ENCODE results near the gene TSPAN3.
A peak's percentile ranks its signal among the peaks of the same experiment; 100 is the strongest.

The TSPAN3 gene

GRCh38 chr15:77033729-77034671 lies 36.9 kb downstream of the TSPAN3 start:
- DNase-seq (ENCODE audit: low read depth in 2 of 2): no peak

- no peak for DNase-seq (ENCODE audit: low read depth in 2 of 2)
These were observed 37.5 kb downstream of the TSPAN3 start for GRCh38 chr15:77033417-77033728.

GRCh38 chr15:77032647-77033416 lies 38.1 kb downstream of the TSPAN3 start:
- DNase-seq (ENCODE audit: low read depth in 2 of 2): no peak

GRCh38 chr15:77032052-77032646 lies 38.8 kb downstream of the TSPAN3 start:
- DNase-seq (ENCODE audit: low read depth in 2 of 2): no peak

DNA sequence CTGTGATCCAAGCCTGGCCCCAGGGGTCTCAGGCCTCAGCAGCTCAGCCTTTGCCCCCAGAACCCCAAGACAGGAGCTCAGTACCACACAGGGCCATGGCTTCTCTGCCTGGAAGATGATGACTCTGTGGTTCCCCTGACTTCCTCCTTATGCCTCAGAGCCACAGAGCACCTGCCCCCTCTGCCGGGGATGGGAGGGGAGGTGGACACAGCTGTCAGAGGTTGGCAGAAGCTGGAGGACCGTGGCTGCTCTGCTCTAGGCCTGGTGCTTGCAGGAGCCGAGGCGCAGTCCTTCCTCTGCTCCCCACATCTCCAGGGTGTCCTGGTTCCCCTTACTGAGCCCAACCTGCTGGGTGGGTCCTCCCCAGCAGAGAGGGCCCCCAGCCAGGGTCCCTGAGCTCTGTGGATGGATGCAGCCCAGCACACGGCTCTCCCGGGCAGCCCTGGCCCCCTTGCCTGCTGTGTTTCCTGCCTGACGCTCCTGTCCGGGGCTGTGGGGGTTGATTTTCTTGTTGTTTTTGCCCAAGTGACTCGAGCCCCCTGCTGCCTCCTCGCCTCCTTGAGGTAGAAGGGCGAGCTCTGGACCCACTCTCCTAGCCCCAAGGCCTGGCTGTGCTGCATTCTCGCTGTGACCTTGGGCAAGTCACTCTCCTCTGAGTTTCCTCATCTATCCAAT lies 39.4 kb downstream of the TSPAN3 start:
- no peak for DNase-seq (ENCODE audit: low read depth in 2 of 2)

DNA sequence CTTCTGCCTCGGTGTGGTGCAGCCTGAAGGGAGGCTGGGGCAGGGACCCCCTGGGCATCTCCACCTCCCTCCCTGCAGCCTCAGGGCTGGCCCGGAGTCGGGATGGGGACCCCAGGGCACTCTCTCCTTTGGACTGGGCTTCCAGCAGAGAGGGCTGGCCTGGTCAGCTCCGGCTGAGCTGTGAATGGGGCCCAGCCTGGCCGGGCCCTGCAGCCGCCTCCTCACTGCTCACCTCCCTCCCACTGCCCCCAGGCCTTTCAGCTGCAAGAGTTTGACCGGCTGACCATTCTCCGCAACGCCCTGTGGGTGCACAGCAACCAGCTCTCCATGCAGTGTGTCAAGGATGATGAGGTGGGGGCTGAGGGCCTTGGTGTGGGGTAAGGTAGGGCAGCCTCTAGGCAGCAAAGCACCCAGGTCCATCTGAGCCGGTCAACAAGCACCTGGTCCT lies 40.0 kb downstream of the TSPAN3 start:
- DNase-seq (ENCODE audit: low read depth in 2 of 2): no peak

GRCh38 chr15:77030048-77030927 lies 40.6 kb downstream of the TSPAN3 start:
- DNase-seq (ENCODE audit: low read depth in 2 of 2): no peak

DNA sequence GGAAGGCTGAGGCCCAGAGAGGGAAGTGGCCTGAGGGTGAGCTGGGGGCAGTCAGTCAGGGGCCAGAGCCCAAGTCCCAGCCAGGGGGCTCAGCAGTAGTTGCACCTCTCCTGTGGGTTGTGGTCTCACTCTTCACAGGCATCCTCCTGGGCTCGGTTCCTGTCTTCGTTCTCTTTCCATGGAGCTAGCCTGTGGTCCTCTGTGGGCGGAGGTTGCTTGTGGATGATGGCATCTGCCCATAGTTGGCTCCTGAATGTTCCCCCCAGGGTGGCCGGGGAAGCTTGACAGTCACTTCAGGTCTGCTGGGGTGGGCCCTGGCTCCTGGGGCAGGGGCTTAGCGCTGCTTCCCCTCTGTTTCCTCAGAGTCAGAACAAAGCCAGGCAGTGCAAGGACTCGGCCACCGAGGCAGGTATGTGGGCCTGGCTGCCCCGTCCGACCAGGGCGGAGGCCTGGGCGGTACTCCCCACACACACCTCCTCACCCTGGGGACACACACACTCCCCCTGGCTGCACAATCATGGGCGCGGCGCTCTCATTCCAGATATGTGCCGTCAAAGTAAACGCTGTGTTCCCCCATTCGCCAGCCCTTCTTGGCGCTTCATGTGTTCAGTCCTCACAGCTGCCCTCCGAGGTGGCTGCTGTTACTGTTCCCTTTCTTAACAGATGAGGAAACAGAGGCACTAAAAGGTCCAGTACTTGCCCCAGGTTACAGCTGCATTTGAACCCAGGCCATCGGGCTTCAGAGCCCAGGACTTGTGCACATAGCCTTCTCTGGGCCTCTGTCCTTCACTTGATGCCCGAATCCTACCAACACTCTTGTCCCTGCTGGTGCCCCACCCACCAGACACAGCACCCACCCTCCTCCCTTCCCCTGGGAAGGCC lies 41.5 kb downstream of the TSPAN3 start:
- DNase-seq (ENCODE audit: low read depth in 2 of 2): no peak

DNA sequence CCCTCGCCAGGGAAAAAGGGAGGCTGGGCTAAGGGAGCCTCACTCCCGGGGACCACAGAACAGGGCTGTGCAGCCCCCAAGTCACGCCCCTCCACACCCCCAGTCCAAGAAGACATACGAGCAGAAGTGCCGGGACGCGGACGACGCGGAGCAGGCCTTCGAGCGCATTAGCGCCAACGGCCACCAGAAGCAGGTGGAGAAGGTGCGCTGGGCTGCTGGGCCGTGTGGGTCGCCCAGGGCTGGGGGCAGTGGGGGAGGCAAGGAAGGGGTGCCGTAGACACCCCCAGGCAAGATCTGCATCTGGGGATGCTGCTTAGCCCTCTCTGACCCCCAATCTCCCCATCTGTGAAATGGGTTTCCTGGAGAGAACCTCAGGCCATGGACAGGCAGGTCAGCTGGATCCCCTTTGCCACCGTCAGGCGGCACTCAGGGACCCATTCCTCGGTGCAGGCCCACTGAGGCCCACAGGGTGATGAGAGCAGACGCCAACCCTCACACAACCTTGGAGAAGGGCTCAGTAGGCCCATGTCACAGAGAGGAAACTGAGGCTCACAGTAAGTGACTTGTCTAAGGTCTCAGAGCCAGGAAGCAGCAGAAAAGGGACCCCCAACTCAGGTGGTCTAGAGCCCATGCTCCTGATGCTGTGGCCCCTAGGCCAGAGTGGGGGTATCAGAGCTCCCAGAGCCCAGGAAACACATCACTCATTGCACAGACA lies 42.3 kb downstream of the TSPAN3 start:
- DNase-seq (ENCODE audit: low read depth in 2 of 2): no peak

- no peak for DNase-seq (ENCODE audit: low read depth in 2 of 2)
These were observed 43.0 kb downstream of the TSPAN3 start for GRCh38 chr15:77027697-77028450.

GRCh38 chr15:77027111-77027696 lies 43.7 kb downstream of the TSPAN3 start:
- no peak for DNase-seq (ENCODE audit: low read depth in 2 of 2)

DNA sequence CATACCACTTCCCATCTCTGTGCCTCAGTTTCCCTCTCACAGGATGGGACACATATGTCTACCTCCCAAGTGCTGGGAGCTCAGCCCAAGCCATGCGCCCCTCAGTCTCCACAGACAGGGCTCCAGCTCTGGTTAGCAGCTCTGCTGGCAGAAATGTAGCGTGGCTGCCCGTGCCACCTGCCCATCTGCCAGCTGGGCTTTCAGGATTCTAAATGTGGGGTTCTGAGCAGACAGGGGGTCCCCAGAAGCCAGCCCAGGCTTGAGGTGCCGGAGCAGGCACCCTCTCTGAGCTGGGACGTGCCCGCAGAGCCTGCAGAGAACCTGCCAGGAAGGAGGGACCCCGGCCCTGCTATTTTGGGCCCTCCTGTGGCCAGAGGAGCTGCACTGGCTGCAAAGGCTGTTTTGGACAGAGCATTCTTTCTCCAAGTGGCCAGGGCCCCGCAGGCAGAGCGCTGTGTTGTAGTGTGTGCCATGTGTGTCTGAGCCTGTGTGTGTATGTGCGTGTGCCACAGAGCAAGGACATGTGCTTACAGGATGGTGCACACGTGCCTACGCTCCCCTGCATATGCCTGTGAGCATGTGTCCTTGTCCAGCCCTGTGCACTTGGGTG lies 44.3 kb downstream of the TSPAN3 start:
- DNase-seq (ENCODE audit: low read depth in 2 of 2): no peak

DNA sequence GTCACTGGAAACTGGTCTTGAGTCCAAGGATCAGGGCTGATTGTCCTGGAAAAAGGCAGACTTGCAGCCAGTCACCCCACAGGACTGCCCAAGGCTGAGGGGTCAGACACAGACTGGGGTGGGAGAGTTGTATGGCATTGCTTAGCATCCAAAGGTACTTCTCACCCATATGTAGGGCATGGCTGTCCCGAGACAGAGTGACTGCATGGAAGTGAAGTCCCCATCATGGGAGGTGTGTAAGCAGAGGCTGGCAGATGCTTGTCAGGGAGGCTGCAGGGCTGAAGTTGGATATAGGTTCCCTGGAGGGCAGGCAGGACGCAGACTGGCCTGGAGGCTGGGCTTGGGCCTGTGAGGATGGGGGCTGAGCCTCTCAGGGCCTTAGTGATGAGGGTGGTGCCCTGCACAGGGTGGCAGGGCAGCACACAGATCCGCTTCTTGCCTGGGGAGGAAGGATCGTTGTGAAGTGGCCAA lies 44.9 kb downstream of the TSPAN3 start:
- no peak for DNase-seq (ENCODE audit: low read depth in 2 of 2)

DNA sequence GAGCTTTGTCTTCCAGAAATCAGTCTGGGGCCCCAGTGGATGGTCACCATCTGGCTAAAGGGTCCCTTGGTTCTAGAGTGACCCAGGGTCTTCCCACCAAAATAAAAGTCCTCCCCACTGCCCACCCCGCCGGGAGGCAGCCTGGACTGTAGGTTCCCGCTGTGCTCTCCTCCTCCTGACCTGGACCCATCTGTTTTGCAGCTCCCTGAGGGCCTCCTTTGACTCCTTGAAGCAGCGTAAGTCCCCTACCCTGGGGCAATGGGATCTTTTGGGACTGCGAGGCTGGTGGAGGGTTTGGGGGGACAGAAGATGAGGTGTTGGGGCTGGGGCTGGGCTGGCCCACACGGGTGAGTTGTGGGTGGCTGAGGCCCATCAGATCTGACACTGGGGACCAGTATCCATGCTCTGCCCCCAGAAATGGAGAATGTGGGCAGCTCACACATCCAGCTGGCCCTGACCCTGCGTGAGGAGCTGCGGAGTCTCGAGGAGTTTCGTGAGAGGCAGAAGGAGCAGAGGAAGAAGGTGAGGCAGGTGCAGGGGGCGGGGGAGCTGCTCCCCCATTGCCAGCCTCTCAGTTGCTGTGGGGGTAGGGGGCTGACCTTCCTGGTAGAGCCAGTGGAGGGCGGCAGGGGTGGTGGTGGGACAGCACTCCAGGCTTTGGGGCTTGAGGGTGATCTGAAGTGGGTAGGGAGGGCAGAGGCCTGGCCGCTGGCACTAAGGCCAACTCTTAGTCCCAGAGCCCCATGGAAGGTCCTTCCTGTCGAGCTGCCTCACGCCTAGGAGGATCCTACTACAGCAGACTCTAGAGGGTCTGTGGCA lies 45.6 kb downstream of the TSPAN3 start:
- DNase-seq (ENCODE audit: low read depth in 2 of 2): no peak

GRCh38 chr15:77024273-77025082 lies 46.4 kb downstream of the TSPAN3 start:
- DNase-seq (ENCODE audit: low read depth in 2 of 2): peak; percentile 55 to 63

All from activated CD4-positive, alpha-beta T cell treated with anti-CD3 and anti-CD28 coated beads for 24 hours (primary cell).